Measurements from ENCODE around the gene DNLZ.

The DNLZ gene

GRCh38 chr9:136341042-136341655 is 22.4 kb downstream of the DNLZ start:
- Histone ChIP-seq H3K56ac (ENCODE audit: low read length) (no peak overlapping the region), H3K4me1 (ENCODE audit: control insufficient read depth, low read depth, low read length) (no peaks in the 10 kb centered on the region), H3K79me1 (ENCODE audit: low read length) (no peaks in the 10 kb centered on the region), H4K5ac (ENCODE audit: low read length) (no peak overlapping the region), H3K4me2 (ENCODE audit: low read length) (no peak overlapping the region), H2AK5ac (ENCODE audit: low read length) (no peak overlapping the region), H3K23ac (ENCODE audit: low read length) (no peak overlapping the region), H2BK5ac (ENCODE audit: low read length) (no peak overlapping the region), H4K8ac (ENCODE audit: low read depth, low read length) (no peak overlapping the region), H3K9ac (ENCODE audit: low read length) (no peak overlapping the region), H3K27me3 (ENCODE audit: insufficient read depth, low read length, poor library complexity) (no peaks in the 10 kb centered on the region), H3K4ac (ENCODE audit: low read depth, low read length) (no peak overlapping the region), H2BK15ac (replicated peaks; ENCODE audit: low read depth) (no peak overlapping the region), H3K79me2 (ENCODE audit: control insufficient read depth, insufficient read depth, low read length) (no peaks in the 10 kb centered on the region), H3K18ac (ENCODE audit: low read length) (no peak overlapping the region), H3K27ac (ENCODE audit: low read depth, low read length) (no peak overlapping the region), H3K4me3 (ENCODE audit: low read length) (no peak overlapping the region), H2BK120ac (ENCODE audit: low read depth, low read length) (no peak overlapping the region), H3K36me3 (ENCODE audit: control insufficient read depth, insufficient read depth, low read length) (no peaks in the 10 kb centered on the region)
- DNase-seq, result no peak
- WGBS (ENCODE audit: extremely low coverage, insufficient coverage, low lambda C conversion rate), result no CpG with 5 or more reads among the region's 18 CpGs

GRCh38 chr9:136340356-136341041 is 23.0 kb downstream of the DNLZ start:
- H4K8ac ChIP-seq (ENCODE audit: low read depth, low read length), result no peak overlapping the region
- no peak overlapping the region for H2BK120ac ChIP-seq (ENCODE audit: low read depth, low read length)
- H3K9ac ChIP-seq (ENCODE audit: low read length), result no peak overlapping the region
- H3K79me2 ChIP-seq (ENCODE audit: control insufficient read depth, insufficient read depth, low read length), result no peaks in the 10 kb centered on the region
- no peak overlapping the region for H3K27ac ChIP-seq (ENCODE audit: low read depth, low read length)
- no peak overlapping the region for H3K56ac ChIP-seq (ENCODE audit: low read length)
- no peak overlapping the region for H2BK5ac ChIP-seq (ENCODE audit: low read length)
- no peak overlapping the region for H3K4me3 ChIP-seq (ENCODE audit: low read length)
- H3K4ac ChIP-seq (ENCODE audit: low read depth, low read length), result no peak overlapping the region
- no peak overlapping the region for H3K18ac ChIP-seq (ENCODE audit: low read length)
- H3K79me1 ChIP-seq (ENCODE audit: low read length), result no peaks in the 10 kb centered on the region
- H4K5ac ChIP-seq (ENCODE audit: low read length), result no peak overlapping the region
- DNase-seq, result no peak
- H3K27me3 ChIP-seq (ENCODE audit: insufficient read depth, low read length, poor library complexity), result no peaks in the 10 kb centered on the region
- no peak overlapping the region for H3K23ac ChIP-seq (ENCODE audit: low read length)
- H2AK5ac ChIP-seq (ENCODE audit: low read length), result no peak overlapping the region
- WGBS (ENCODE audit: extremely low coverage, insufficient coverage, low lambda C conversion rate), result no CpG with 5 or more reads among the region's 28 CpGs
- H3K4me2 ChIP-seq (ENCODE audit: low read length), result no peak overlapping the region
- H3K36me3 ChIP-seq (ENCODE audit: control insufficient read depth, insufficient read depth, low read length), result no peaks in the 10 kb centered on the region
- H2BK15ac ChIP-seq (replicated peaks; ENCODE audit: low read depth), result no peak overlapping the region
- no peaks in the 10 kb centered on the region for H3K4me1 ChIP-seq (ENCODE audit: control insufficient read depth, low read depth, low read length)

- no peak overlapping the region for H3K4me3 ChIP-seq (ENCODE audit: low read length)
- H2BK5ac ChIP-seq (ENCODE audit: low read length), result no peak overlapping the region
- no peak overlapping the region for H4K5ac ChIP-seq (ENCODE audit: low read length)
- no peak overlapping the region for H3K27ac ChIP-seq (ENCODE audit: low read depth, low read length)
- H2BK120ac ChIP-seq (ENCODE audit: low read depth, low read length), result no peak overlapping the region
- no peaks in the 10 kb centered on the region for H3K27me3 ChIP-seq (ENCODE audit: insufficient read depth, low read length, poor library complexity)
- H4K8ac ChIP-seq (ENCODE audit: low read depth, low read length), result no peak overlapping the region
- no CpG with 5 or more reads among the region's 12 CpGs for WGBS (ENCODE audit: extremely low coverage, insufficient coverage, low lambda C conversion rate)
- no peaks in the 10 kb centered on the region for H3K4me1 ChIP-seq (ENCODE audit: control insufficient read depth, low read depth, low read length)
- no peaks in the 10 kb centered on the region for H3K79me1 ChIP-seq (ENCODE audit: low read length)
- no peak overlapping the region for H3K9ac ChIP-seq (ENCODE audit: low read length)
- H3K18ac ChIP-seq (ENCODE audit: low read length), result no peak overlapping the region
- H3K4ac ChIP-seq (ENCODE audit: low read depth, low read length), result no peak overlapping the region
- no peak overlapping the region for H3K4me2 ChIP-seq (ENCODE audit: low read length)
- no peak overlapping the region for H2BK15ac ChIP-seq (replicated peaks; ENCODE audit: low read depth)
- no peaks in the 10 kb centered on the region for H3K79me2 ChIP-seq (ENCODE audit: control insufficient read depth, insufficient read depth, low read length)
- no peak for DNase-seq
- no peaks in the 10 kb centered on the region for H3K36me3 ChIP-seq (ENCODE audit: control insufficient read depth, insufficient read depth, low read length)
- no peak overlapping the region for H3K56ac ChIP-seq (ENCODE audit: low read length)
- no peak overlapping the region for H3K23ac ChIP-seq (ENCODE audit: low read length)
- H2AK5ac ChIP-seq (ENCODE audit: low read length), result no peak overlapping the region
These were observed 23.6 kb downstream of the DNLZ start for GRCh38 chr9:136339958-136340310.

GRCh38 chr9:136339173-136339957 is 24.2 kb downstream of the DNLZ start:
- Histone ChIP-seq H2BK15ac (replicated peaks; ENCODE audit: low read depth) (no peak overlapping the region), H3K79me1 (ENCODE audit: low read length) (no peaks in the 10 kb centered on the region), H3K4ac (ENCODE audit: low read depth, low read length) (no peak overlapping the region), H3K36me3 (ENCODE audit: control insufficient read depth, insufficient read depth, low read length) (no peaks in the 10 kb centered on the region), H3K4me1 (ENCODE audit: control insufficient read depth, low read depth, low read length) (no peaks in the 10 kb centered on the region), H3K18ac (ENCODE audit: low read length) (no peak overlapping the region), H4K5ac (ENCODE audit: low read length) (no peak overlapping the region), H4K8ac (ENCODE audit: low read depth, low read length) (no peak overlapping the region), H3K4me2 (ENCODE audit: low read length) (no peak overlapping the region), H3K27ac (ENCODE audit: low read depth, low read length) (no peak overlapping the region), H2BK120ac (ENCODE audit: low read depth, low read length) (no peak overlapping the region), H2BK5ac (ENCODE audit: low read length) (no peak overlapping the region), H3K56ac (ENCODE audit: low read length) (no peak overlapping the region), H3K9ac (ENCODE audit: low read length) (no peak overlapping the region), H3K27me3 (ENCODE audit: insufficient read depth, low read length, poor library complexity) (no peaks in the 10 kb centered on the region), H3K23ac (ENCODE audit: low read length) (no peak overlapping the region), H3K4me3 (ENCODE audit: low read length) (no peak overlapping the region), H2AK5ac (ENCODE audit: low read length) (no peak overlapping the region), H3K79me2 (ENCODE audit: control insufficient read depth, insufficient read depth, low read length) (no peaks in the 10 kb centered on the region)
- DNase-seq, result peak; percentile 79
- WGBS (ENCODE audit: extremely low coverage, insufficient coverage, low lambda C conversion rate), result no CpG with 5 or more reads among the region's 32 CpGs

DNA sequence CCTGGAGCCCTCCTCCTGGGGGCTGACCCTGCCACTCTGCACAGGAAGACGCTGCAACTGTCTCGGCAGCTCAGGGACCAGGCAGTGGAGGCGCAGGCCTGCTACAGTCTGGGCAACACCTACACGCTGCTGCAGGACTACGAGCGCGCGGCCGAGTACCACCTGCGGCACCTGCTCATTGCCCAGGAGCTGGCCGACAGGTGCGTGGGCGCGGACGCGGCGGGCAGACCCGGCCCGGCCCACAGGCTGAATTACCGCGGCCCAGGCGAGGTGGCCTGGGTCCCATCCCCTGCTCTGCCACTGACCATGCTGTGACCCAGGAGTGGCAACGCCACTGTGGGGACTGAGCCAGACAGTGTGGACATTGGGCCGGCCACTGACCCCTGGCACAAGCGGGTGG is 25.0 kb downstream of the DNLZ start:
- Histone ChIP-seq H3K79me1 (ENCODE audit: low read length) (no peaks in the 10 kb centered on the region), H3K18ac (ENCODE audit: low read length) (no peak overlapping the region)
- WGBS (ENCODE audit: extremely low coverage, insufficient coverage, low lambda C conversion rate), result no CpG with 5 or more reads among the region's 25 CpGs

More for the DNA sequence above, 25.0 kb downstream of the DNLZ start:
- no peak overlapping the region for H4K8ac ChIP-seq (ENCODE audit: low read depth, low read length)
- H2BK5ac ChIP-seq (ENCODE audit: low read length), result no peak overlapping the region
- no peaks in the 10 kb centered on the region for H3K4me1 ChIP-seq (ENCODE audit: control insufficient read depth, low read depth, low read length)
- no peaks in the 10 kb centered on the region for H3K36me3 ChIP-seq (ENCODE audit: control insufficient read depth, insufficient read depth, low read length)
- H4K5ac ChIP-seq (ENCODE audit: low read length), result no peak overlapping the region
- no peak overlapping the region for H3K4me3 ChIP-seq (ENCODE audit: low read length)
- H3K27me3 ChIP-seq (ENCODE audit: insufficient read depth, low read length, poor library complexity), result no peaks in the 10 kb centered on the region
- DNase-seq, result no peak
- H2AK5ac ChIP-seq (ENCODE audit: low read length), result no peak overlapping the region
- H3K23ac ChIP-seq (ENCODE audit: low read length), result no peak overlapping the region
- H3K27ac ChIP-seq (ENCODE audit: low read depth, low read length), result no peak overlapping the region
- no peak overlapping the region for H3K9ac ChIP-seq (ENCODE audit: low read length)
- H3K4me2 ChIP-seq (ENCODE audit: low read length), result no peak overlapping the region
- H2BK120ac ChIP-seq (ENCODE audit: low read depth, low read length), result no peak overlapping the region
- H3K4ac ChIP-seq (ENCODE audit: low read depth, low read length), result no peak overlapping the region
- H3K79me2 ChIP-seq (ENCODE audit: control insufficient read depth, insufficient read depth, low read length), result no peaks in the 10 kb centered on the region
- H2BK15ac ChIP-seq (replicated peaks; ENCODE audit: low read depth), result no peak overlapping the region
- no peak overlapping the region for H3K56ac ChIP-seq (ENCODE audit: low read length)

Data from mesendoderm (in vitro differentiated cells).